Lung (tissue), 12 donors: Measurements from ENCODE around the gene SLC2A4. TPM values are rescaled to one million over a fixed set of nuclear protein-coding genes. Genes with fewer than 3 reads are reported as not detected.

ENCODE experiments used
- ATAC-seq: fragments of 200-7000 bp; cut with Tn5 transposase; one replicate; pipeline ENCODE4 v1.9.1; 2020; ENCODE audit warnings: moderate number of reproducible peaks; ENCODE audit not compliant: insufficient read depth, low FRiP score
- DNase-seq, 3 donors: peaks; one replicate each; pipeline ENCODE4 v3.0.0-alpha.2; 2013 to 2017
- H3K27ac ChIP-seq, 2 donors: one replicate each; pipeline ENCODE4 v1.5.1; 2013; ENCODE audit warnings: mild to moderate bottlenecking in 2 of 2, moderate library complexity in 2 of 2, control low read depth in 1 of 2, inconsistent platforms in 1 of 2, low read depth in 1 of 2, low read length in 1 of 2
- H3K27me3 ChIP-seq, 3 donors: one replicate each; pipeline ENCODE4 v1.5.1; 2013; ENCODE audit warnings: low read length in 2 of 3; ENCODE audit not compliant: control insufficient read depth in 3 of 3, insufficient read depth in 3 of 3
- H3K36me3 ChIP-seq, 4 donors: one replicate each; pipeline ENCODE4 v1.5.1; 2013; ENCODE audit warnings: low read length in 4 of 4, mild to moderate bottlenecking in 1 of 4, moderate library complexity in 1 of 4; ENCODE audit not compliant: control insufficient read depth in 4 of 4, insufficient read depth in 4 of 4
- H3K4me1 ChIP-seq, 5 donors: one replicate each; pipeline ENCODE4 v1.5.1; 2013; ENCODE audit warnings: low read length in 5 of 5, mild to moderate bottlenecking in 2 of 5, moderate library complexity in 1 of 5; ENCODE audit not compliant: control insufficient read depth in 5 of 5, insufficient read depth in 5 of 5
- H3K4me3 ChIP-seq: one replicate; pipeline ENCODE4 v1.5.1; 2013; ENCODE audit warnings: mild to moderate bottlenecking, control low read depth, moderate library complexity
- H3K9ac ChIP-seq, 2 donors: one replicate each; pipeline ENCODE4 v1.5.1; 2013; ENCODE audit warnings: low read length in 2 of 2, control low read depth in 1 of 2; ENCODE audit not compliant: insufficient read depth in 1 of 2
- H3K9me3 ChIP-seq, 4 donors: one replicate each; pipeline ENCODE4 v1.5.1; 2013; ENCODE audit warnings: low read length in 3 of 4, mild to moderate bottlenecking in 1 of 4, moderate library complexity in 1 of 4; ENCODE audit not compliant: control insufficient read depth in 4 of 4, insufficient read depth in 3 of 4
- WGBS, 2 donors: extraction: QIAGEN DNeasy Blood & Tissue Kit; methylation state at CpG; one replicate each; pipeline ENCODE4 v1.1.7; 2013; 5-methylcytosine and 5-hydroxymethylcytosine counted together
- polyA plus RNA-seq, 2 donors: library from polyadenylated mRNA; stranded (reverse); fragments of 200-250 nt; gene quantifications; one replicate each; pipeline ENCODE4 v1.2.1, GENCODE V29; 2013
- total RNA-seq, 2 donors: library from RNA; depleted of rRNA in 1 of 2; stranded (reverse); fragments of >200 nt in 1 of 2; gene quantifications; one replicate each; pipeline ENCODE4 v1.2.1, GENCODE V29; 2014 to 2021
- TF ChIP-seq, protein P1 (sequence below): IDR thresholded peaks from 2 replicates; pipeline ENCODE4 v1.5.1; 2012; ENCODE audit warnings: mild to moderate bottlenecking; ENCODE audit errors: control extremely low read depth, extremely low read depth
- donor health status: control.
- donor health status: control.
- donor health status: Bipolar disorder and iron deficiency.
- donor health status: healthy.
- donor health status: DM: yes; HTN: yes; CAD: no.

The SLC2A4 gene
- total and polyA plus RNA-seq, 4 donors: 1.1 to 2.0 (median 1.2) TPM

GRCh38 chr17:7262192-7262934 is 19.2 kb upstream of the SLC2A4 start, which contains the start of gene CLDN7:
TSS of gene CLDN7 (minus strand) at chr17:7262478. CDS start at chr17:7262043, 435 bp downstream.
- Histone ChIP-seq H3K27me3 (peaks cover 0 to 23% (median 18%) of the 10 kb centered on the region in 3 donors), H3K4me3 (peak within 1 kb of the TSS; percentile 57), H3K36me3 (peaks cover 0 to 10% (median 3%) of the 10 kb centered on the region in 4 donors), H3K9me3 (no peaks in the 10 kb centered on the region), H3K4me1 (peaks cover 0 to 11% (median 0%) of the 10 kb centered on the region in 5 donors), H3K9ac (peak within 1 kb of the TSS; percentile 53 to 68), H3K27ac (peak within 1 kb of the TSS in 1 of 2 donors; percentile 90)
- TF ChIP-seq, protein P1, sequence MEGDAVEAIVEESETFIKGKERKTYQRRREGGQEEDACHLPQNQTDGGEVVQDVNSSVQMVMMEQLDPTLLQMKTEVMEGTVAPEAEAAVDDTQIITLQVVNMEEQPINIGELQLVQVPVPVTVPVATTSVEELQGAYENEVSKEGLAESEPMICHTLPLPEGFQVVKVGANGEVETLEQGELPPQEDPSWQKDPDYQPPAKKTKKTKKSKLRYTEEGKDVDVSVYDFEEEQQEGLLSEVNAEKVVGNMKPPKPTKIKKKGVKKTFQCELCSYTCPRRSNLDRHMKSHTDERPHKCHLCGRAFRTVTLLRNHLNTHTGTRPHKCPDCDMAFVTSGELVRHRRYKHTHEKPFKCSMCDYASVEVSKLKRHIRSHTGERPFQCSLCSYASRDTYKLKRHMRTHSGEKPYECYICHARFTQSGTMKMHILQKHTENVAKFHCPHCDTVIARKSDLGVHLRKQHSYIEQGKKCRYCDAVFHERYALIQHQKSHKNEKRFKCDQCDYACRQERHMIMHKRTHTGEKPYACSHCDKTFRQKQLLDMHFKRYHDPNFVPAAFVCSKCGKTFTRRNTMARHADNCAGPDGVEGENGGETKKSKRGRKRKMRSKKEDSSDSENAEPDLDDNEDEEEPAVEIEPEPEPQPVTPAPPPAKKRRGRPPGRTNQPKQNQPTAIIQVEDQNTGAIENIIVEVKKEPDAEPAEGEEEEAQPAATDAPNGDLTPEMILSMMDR: no peak
- 9% methylated on average over 52 to 64 of the region's 64 CpGs for WGBS, 2 donors
- peak; percentile 56 for ATAC-seq
- DNase-seq: peak; percentile 57 to 86 (median 84)

DNA sequence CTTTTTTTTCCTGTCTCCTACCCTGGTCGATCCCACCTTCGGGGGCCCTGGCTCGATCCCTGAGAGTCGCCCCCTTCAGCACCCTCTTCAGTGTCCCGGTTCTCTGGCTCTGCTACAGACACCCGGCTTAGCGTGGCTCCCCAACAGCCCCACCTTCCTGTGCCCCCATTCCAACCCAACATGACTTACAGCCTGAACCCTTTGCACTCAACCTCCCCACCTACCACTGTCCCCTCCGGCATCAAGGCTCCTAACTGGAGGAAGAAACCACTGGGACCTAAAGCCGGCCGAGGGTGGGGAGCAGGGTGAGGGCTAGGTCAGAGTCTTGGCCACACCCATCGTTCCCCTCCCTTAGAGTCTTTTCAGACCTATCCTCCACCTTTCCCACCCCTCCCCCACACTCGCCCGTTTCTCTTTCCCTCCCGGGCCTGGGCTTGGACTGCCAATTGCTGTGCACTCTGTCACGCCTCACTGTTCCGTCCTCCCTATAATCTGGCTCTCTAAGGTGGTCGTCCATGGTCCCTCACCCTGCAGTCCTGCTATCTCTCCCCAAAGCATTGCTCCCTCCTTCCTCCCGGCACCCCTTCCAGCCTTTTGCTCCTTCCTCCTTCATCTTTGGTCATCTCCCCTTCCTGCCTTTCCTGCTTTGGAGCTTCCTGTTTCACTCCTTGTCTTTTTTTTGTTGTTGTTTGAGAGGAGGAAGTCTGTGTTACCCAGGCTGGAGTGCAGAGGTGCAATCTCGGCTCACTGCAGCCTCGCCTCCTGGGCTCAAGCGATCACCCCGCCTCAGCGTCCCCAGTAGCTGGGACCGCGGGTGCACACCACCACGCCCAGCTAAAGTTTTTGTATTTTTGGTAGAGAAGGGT is 18.4 kb upstream of the SLC2A4 start:
- H3K9me3 ChIP-seq: no peaks in the 10 kb centered on the region
- peaks cover 0 to 23% (median 18%) of the 10 kb centered on the region in 3 donors for H3K27me3 ChIP-seq
- H3K27ac ChIP-seq: peak overlapping the region in 1 of 2 donors; percentile 90
- 5 to 6% methylated on average over 26 of the region's 26 CpGs for WGBS, 2 donors
- H3K4me3 ChIP-seq: peak overlapping the region; percentile 57
- peak overlapping the region; percentile 16 to 28 for H3K9ac ChIP-seq
- peaks cover 0 to 11% (median 0%) of the 10 kb centered on the region in 5 donors for H3K4me1 ChIP-seq
- TF ChIP-seq, protein P1: no peak
- DNase-seq (peak; percentile 38 to 61 (median 45)), ATAC-seq (peak; percentile 25)
- H3K36me3 ChIP-seq: peaks cover 0 to 10% (median 3%) of the 10 kb centered on the region in 4 donors

GRCh38 chr17:7263801-7264078 is 17.8 kb upstream of the SLC2A4 start:
- Histone ChIP-seq H3K36me3 (peaks cover 0 to 10% (median 2%) of the 10 kb centered on the region in 4 donors), H3K27me3 (peaks cover 0 to 23% (median 18%) of the 10 kb centered on the region in 3 donors), H3K9ac (no peak overlapping the region), H3K9me3 (no peaks in the 10 kb centered on the region), H3K4me3 (no peak overlapping the region), H3K4me1 (peaks cover 0 to 11% (median 0%) of the 10 kb centered on the region in 5 donors), H3K27ac (peak overlapping the region in 1 of 2 donors; percentile 90)
- ATAC-seq: no peak
- 38 to 42% methylated on average over 4 of the region's 4 CpGs for WGBS, 2 donors
- TF ChIP-seq, protein P1: no peak
- DNase-seq: no peak
